GM12865 (cell line): ENCODE data around the gene C9orf50.
A peak's percentile ranks its signal among the peaks of the same experiment; 100 is the strongest.

Experiments
- DNase-seq: peaks from one replicate; pipeline ENCODE4 v3.0.0; 2010; ENCODE audit warnings: low read depth
- H3K4me3 ChIP-seq: 2 replicates; pipeline ENCODE4 v1.5.1; 2011; ENCODE audit warnings: mild to moderate bottlenecking, low read depth, low read length, control low read depth
- TF ChIP-seq, protein P1 (sequence below): IDR thresholded peaks from 2 replicates; pipeline ENCODE4 v1.5.1; 2011; ENCODE audit warnings: low read length, control low read depth, low read depth, inconsistent platforms; ENCODE audit not compliant: insufficient read depth; ENCODE audit errors: missing control alignments

The C9orf50 gene

DNA sequence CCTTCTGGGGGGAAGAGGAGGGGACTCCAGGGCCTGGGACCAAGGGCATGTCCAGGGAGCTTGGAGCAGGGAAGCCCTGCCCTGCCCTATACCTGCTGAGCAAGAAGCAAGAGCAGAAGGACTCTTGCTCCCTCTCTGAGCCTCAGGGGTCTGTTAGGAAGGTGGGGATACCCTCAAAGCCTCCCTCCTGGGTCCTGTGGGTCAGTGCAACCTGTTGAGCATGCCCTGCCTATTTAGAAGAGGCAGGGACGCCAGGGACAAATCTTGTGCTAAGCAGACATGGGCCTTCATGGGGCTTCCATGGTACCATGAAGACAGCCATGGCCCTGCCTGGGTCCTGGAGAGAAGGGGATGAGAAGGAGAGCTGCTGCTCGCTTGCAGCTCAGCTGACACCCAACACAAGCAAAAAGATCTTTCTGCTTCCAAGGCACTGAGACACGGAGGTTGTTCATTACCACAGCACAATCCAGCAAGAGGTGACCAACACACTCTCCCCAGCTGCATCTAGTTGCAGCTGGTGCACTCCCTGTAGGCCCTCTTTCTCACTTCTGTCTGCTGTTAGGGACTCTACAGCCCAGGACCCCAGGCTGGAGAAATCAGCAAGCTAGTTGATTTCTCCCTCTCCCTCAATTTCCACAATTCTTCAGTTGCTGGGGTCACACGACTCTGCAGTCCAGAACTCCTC, 39.3 kb downstream of the C9orf50 start:
- no peak overlapping the region for H3K4me3 ChIP-seq
- TF ChIP-seq, protein P1, sequence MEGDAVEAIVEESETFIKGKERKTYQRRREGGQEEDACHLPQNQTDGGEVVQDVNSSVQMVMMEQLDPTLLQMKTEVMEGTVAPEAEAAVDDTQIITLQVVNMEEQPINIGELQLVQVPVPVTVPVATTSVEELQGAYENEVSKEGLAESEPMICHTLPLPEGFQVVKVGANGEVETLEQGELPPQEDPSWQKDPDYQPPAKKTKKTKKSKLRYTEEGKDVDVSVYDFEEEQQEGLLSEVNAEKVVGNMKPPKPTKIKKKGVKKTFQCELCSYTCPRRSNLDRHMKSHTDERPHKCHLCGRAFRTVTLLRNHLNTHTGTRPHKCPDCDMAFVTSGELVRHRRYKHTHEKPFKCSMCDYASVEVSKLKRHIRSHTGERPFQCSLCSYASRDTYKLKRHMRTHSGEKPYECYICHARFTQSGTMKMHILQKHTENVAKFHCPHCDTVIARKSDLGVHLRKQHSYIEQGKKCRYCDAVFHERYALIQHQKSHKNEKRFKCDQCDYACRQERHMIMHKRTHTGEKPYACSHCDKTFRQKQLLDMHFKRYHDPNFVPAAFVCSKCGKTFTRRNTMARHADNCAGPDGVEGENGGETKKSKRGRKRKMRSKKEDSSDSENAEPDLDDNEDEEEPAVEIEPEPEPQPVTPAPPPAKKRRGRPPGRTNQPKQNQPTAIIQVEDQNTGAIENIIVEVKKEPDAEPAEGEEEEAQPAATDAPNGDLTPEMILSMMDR: no peak
- no peak for DNase-seq

DNA sequence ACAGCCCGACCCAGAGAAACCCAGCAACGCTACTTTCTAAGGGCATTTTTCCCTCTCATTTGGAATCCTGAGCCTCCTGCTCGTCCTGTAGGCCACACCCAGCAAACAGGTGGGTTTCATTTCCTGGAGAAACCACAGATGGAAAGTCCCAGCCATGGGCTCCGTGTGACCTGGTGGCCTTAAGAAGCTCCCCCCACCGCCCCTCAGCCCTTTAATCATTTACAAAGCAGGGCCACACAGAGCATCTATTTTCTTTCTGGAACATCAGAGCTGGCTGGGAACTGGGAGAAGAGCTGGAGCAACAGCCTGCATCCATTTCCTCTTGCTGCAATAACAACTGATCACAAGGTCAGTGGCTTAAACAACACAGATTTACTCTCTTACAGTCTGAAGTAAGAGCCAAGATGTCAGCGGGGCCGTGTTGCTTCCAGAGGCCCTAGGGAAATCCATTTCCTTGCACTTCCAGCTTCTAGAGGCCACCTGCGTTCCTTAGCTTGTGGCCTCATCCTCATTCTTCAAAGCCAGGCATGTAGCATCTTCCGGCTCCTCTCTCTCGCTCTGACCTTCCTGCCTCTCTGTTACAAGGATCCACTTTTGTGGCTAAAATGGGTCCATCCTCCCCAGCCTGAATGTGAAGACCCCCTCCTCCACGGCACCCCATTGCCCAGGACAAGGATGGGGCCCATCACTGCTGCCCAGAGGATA, 40.5 kb downstream of the C9orf50 start:
- TF ChIP-seq, protein P1: no peak
- H3K4me3 ChIP-seq: peak overlapping the region; percentile 14
- DNase-seq: peak; percentile 87

DNA sequence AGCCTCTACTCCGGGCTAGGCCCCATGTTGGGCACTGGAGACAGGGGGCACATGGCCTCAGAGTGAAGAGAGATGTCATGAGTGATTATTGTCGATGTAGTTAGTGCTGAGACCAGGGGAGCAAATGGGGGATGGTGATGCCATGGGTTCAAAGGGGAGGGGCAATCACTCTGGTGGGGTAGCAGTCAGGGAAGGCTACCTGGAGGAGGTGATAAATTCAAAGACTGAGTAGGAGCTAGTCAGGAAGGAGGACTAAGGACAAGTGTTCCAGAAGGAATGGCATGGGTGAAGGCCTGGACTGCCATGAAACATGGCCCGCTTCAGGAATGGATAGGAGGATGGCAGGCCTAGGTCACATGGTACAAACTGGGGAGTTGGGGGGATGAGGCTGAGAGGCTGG, 41.6 kb downstream of the C9orf50 start:
- H3K4me3 ChIP-seq: no peak overlapping the region
- no peak for DNase-seq
- TF ChIP-seq, protein P1: no peak

DNA sequence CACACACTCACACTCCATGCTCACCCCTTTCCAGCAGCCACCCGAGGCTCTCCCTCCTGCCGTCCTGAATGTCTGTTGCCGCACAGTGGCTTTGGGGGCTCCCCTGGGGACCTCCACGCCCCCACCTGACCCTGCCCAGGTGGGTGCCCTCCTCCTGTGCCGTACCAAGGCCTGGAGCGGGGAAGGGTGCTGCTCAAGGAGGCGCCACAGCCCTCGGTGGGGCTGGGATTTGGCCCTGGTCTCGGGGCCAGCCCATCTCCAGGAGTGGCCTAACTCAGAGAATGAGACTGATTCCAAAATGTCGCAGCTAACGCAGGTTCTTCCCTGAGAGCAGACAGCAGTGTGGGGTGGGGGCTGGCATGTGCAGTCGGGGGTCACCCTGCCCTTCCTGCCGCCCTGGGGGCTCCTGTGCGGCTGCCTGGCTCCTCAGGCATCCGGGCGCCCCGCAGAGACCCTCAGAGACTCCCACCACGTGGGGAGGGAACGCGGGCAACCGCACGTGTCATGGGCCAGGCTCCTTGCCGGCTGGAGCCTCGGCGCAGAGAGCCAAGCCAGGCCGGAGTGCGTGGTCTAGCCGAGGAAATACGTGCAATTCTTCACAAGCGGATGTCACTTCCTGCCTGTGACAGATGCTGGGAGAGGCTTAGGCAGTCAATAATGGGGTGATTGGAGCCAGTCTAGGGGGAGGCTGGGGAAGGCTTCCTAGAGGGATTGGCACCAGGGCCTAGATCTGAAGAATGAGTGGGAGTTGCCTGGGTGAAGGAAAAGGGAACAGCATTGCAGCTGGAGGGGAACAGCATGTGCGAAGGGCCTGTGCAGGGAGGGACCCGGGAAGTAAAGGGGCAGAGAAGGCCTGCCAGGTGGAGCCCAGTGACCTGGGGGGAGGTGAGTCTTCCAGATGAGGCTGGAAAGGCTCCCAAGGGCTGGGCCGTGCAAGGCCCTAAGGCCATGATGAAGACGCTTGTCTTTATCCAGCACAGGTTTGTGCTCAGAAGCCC, 44.1 kb downstream of the C9orf50 start:
- no peak for DNase-seq
- no peak overlapping the region for H3K4me3 ChIP-seq
- TF ChIP-seq, protein P1: no peak

DNA sequence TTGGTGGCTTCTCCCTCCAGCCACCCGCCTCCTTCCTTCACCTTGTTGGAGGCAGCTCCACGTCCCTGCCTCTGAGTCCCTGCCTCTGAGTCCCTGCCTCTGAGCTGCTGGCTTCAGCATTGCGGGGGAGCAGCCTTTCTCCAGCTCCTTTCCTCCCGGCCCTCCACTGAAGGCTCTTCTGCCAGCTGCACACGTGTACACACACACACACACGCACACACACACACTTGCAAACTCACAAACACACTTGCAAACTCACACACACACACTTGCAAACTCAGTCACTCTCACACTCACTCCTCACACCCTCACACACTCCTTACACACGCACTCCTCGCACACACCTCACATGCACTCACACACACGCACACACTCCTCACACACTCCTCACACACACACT, 45.1 kb downstream of the C9orf50 start:
- H3K4me3 ChIP-seq: no peak overlapping the region
- TF ChIP-seq, protein P1: no peak
- no peak for DNase-seq

DNA sequence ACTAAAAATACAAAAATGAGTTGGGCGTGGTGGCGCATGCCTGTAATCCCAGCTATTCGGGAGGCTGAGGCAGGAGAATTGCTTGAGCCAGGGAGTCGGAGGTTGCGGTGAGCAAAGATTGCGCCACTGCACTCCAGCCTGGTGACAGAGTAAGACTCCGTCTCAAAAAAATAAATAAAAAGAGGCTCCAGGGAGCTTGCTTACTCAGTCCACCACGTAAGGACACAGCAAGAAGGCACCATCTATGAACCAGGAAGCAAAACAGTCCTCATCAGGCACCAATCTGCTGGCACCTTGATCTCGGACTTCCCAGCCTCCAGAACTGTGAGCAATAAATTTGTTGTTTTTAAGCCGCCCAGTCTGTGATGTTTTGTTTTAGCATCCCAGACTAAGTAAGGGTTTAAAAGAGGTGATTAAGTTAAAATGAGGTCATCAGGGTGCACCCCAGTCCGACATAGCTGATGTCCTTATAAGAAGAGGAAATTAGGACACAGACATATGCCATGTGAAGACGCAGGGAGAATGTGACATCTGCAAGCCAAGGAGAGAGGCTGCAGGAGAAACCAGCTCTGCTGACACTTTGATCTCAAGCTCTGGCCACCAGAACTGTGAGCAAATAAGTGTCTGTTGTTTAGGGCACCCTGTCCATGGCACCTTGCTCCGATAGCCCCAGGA, 45.9 kb downstream of the C9orf50 start:
- DNase-seq: no peak
- H3K4me3 ChIP-seq: no peak overlapping the region
- TF ChIP-seq, protein P1: no peak
